Measurements from ENCODE around the gene DNM1L. TPM values are rescaled to one million over a fixed set of nuclear protein-coding genes. Genes with fewer than 3 reads are reported as not detected.

The DNM1L gene
- total and polyA plus RNA-seq, 9 of the 15 experiments (the other 6 are each of a cell fraction or from before 2014, with no cell fraction given) = 24.1 to 82.8 (median 61.5) TPM

DNA sequence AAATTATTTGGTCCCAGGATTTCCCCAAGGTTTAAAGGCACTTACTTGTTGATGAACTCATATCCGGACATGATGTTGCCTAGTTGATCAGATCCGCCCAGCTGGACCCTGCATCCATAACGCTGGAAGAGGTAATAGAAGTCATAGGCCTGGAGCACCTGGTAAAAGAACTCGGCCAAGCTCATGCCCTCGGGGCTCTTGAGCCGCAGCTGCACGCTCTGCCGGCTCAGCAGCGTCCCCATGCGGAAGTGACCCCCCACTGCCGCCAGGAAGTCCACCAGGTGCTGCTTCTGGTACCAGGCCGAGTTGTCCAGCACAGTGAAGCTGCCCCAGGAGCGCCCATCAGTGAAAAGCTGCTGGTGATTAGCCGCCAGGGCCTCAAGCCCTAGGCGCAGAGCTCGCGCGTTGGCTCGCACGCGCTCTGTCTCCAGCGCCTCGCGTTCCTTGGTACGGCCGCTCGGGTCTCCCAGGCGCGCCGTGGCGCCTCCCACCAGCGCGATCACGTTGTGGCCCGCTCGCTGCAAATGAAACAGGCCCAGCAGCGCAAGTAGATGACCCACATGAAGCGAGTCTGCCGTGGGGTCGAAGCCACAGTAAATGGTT is 76.1 kb downstream of the DNM1L start (continued):
- TF ChIP-seq, protein P1, sequence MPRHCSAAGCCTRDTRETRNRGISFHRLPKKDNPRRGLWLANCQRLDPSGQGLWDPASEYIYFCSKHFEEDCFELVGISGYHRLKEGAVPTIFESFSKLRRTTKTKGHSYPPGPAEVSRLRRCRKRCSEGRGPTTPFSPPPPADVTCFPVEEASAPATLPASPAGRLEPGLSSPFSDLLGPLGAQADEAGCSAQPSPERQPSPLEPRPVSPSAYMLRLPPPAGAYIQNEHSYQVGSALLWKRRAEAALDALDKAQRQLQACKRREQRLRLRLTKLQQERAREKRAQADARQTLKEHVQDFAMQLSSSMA (CRISPR knock-in tag; IDR thresholded peaks at IDR 0.05) = peak; percentile 12; the same call in 1 of the 2 replicates
- TF ChIP-seq NR1H2 (CRISPR knock-in tag; IDR thresholded peaks at IDR 0.05) (0 out of 2 replicates have a peak, but pooled peaks have one; percentile 85), SPI1 (IDR thresholded peaks at IDR 0.05; ENCODE audit: borderline replicate concordance, low read depth, low read length) (peak; percentile 76; the same call in 1 of the 2 replicates), TBP (optimal IDR thresholded peaks at IDR 0.05; ENCODE audit: low read depth, low read length) (peak; percentile 47), ZFP1 (CRISPR knock-in tag; IDR thresholded peaks at IDR 0.05) (no peak), ESRRB (CRISPR knock-in tag; IDR thresholded peaks at IDR 0.05; ENCODE audit: borderline replicate concordance) (no peak)
- TF ChIP-seq, protein P2, sequence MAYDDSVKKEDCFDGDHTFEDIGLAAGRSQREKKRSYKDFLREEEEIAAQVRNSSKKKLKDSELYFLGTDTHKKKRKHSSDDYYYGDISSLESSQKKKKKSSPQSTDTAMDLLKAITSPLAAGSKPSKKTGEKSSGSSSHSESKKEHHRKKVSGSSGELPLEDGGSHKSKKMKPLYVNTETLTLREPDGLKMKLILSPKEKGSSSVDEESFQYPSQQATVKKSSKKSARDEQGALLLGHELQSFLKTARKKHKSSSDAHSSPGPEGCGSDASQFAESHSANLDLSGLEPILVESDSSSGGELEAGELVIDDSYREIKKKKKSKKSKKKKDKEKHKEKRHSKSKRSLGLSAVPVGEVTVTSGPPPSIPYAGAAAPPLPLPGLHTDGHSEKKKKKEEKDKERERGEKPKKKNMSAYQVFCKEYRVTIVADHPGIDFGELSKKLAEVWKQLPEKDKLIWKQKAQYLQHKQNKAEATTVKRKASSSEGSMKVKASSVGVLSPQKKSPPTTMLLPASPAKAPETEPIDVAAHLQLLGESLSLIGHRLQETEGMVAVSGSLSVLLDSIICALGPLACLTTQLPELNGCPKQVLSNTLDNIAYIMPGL (CRISPR knock-in tag; IDR thresholded peaks at IDR 0.05) = 0 out of 2 replicates have a peak, but pooled peaks have one; percentile 49
- TF ChIP-seq, protein P3, sequence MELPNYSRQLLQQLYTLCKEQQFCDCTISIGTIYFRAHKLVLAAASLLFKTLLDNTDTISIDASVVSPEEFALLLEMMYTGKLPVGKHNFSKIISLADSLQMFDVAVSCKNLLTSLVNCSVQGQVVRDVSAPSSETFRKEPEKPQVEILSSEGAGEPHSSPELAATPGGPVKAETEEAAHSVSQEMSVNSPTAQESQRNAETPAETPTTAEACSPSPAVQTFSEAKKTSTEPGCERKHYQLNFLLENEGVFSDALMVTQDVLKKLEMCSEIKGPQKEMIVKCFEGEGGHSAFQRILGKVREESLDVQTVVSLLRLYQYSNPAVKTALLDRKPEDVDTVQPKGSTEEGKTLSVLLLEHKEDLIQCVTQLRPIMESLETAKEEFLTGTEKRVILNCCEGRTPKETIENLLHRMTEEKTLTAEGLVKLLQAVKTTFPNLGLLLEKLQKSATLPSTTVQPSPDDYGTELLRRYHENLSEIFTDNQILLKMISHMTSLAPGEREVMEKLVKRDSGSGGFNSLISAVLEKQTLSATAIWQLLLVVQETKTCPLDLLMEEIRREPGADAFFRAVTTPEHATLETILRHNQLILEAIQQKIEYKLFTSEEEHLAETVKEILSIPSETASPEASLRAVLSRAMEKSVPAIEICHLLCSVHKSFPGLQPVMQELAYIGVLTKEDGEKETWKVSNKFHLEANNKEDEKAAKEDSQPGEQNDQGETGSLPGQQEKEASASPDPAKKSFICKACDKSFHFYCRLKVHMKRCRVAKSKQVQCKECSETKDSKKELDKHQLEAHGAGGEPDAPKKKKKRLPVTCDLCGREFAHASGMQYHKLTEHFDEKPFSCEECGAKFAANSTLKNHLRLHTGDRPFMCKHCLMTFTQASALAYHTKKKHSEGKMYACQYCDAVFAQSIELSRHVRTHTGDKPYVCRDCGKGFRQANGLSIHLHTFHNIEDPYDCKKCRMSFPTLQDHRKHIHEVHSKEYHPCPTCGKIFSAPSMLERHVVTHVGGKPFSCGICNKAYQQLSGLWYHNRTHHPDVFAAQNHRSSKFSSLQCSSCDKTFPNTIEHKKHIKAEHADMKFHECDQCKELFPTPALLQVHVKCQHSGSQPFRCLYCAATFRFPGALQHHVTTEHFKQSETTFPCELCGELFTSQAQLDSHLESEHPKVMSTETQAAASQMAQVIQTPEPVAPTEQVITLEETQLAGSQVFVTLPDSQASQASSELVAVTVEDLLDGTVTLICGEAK (IDR thresholded peaks at IDR 0.05) = 0 out of 2 replicates have a peak, but pooled peaks have one; percentile 54
- TF ChIP-seq, protein P3 (CRISPR knock-in tag; IDR thresholded peaks at IDR 0.05) = no peak
- TF ChIP-seq, protein P4, sequence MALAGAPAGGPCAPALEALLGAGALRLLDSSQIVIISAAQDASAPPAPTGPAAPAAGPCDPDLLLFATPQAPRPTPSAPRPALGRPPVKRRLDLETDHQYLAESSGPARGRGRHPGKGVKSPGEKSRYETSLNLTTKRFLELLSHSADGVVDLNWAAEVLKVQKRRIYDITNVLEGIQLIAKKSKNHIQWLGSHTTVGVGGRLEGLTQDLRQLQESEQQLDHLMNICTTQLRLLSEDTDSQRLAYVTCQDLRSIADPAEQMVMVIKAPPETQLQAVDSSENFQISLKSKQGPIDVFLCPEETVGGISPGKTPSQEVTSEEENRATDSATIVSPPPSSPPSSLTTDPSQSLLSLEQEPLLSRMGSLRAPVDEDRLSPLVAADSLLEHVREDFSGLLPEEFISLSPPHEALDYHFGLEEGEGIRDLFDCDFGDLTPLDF (CRISPR knock-in tag; IDR thresholded peaks at IDR 0.05) = 0 out of 2 replicates have a peak, but pooled peaks have one; percentile 16
- TF ChIP-seq, protein P5, sequence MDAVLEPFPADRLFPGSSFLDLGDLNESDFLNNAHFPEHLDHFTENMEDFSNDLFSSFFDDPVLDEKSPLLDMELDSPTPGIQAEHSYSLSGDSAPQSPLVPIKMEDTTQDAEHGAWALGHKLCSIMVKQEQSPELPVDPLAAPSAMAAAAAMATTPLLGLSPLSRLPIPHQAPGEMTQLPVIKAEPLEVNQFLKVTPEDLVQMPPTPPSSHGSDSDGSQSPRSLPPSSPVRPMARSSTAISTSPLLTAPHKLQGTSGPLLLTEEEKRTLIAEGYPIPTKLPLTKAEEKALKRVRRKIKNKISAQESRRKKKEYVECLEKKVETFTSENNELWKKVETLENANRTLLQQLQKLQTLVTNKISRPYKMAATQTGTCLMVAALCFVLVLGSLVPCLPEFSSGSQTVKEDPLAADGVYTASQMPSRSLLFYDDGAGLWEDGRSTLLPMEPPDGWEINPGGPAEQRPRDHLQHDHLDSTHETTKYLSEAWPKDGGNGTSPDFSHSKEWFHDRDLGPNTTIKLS (IDR thresholded peaks at IDR 0.05; ENCODE audit: borderline replicate concordance, low read depth) = peak; percentile 30
